CD8-positive, alpha-beta memory T cell (primary cell): Measurements from ENCODE around the gene CA10. TPM values are rescaled to one million over a fixed set of nuclear protein-coding genes. Genes with fewer than 3 reads are reported as not detected.

Source experiments
- CTCF ChIA-PET: fragments of 350-600 bp; sonication (Branson Sonifier 250); formaldehyde crosslinking; loops from one replicate; lab custom pipeline; 2021; ENCODE audit warnings: antibody characterized with exemption; lab: Charles Lee
- POLR2A ChIA-PET: fragments of 350-600 bp; sonication (Branson Sonifier 250); formaldehyde crosslinking; loops from one replicate; lab custom pipeline; 2021; ENCODE audit warnings: antibody characterized with exemption; lab: Charles Lee
- DNase-seq, 5 donors: peaks; one replicate each; pipeline versions ENCODE4 v3.0.0 to v3.0.0-alpha.2; 2020 to 2022; ENCODE audit warnings: mixed read lengths in 1 of 5
- H3K27ac ChIP-seq: one replicate; pipeline ENCODE4 v1.7.0; 2013; ENCODE audit warnings: low read depth, mild to moderate bottlenecking, low read length, moderate library complexity
- H3K27me3 ChIP-seq: 2 replicates; pipeline ENCODE4 v1.7.0; 2013; ENCODE audit warnings: low read length, mild to moderate bottlenecking; ENCODE audit not compliant: insufficient read depth, poor library complexity, severe bottlenecking
- H3K36me3 ChIP-seq: 2 replicates; pipeline ENCODE4 v1.7.0; 2013; ENCODE audit warnings: mild to moderate bottlenecking, low read length, moderate library complexity; ENCODE audit not compliant: insufficient read depth
- H3K4me1 ChIP-seq: 2 replicates; pipeline ENCODE4 v1.7.0; 2013; ENCODE audit warnings: mild to moderate bottlenecking, low read length, moderate library complexity; ENCODE audit not compliant: insufficient read depth
- H3K4me3 ChIP-seq: 2 replicates; pipeline ENCODE4 v1.7.0; 2013; ENCODE audit warnings: mild to moderate bottlenecking, low read length
- H3K9me3 ChIP-seq: 2 replicates; pipeline ENCODE4 v1.7.0; 2013; ENCODE audit warnings: mild to moderate bottlenecking, low read length
- H3K27ac Mint-ChIP-seq, 8 donors: one replicate each; pipeline ENCODE4 v1.8.0; 2020 to 2021; ENCODE audit warnings: mixed read lengths in 8 of 8, mild to moderate bottlenecking in 6 of 8, inconsistent platforms in 3 of 8, moderate library complexity in 3 of 8
- H3K27me3 Mint-ChIP-seq, 2 donors: one replicate each; pipeline ENCODE4 v1.8.0; 2020 to 2021; ENCODE audit warnings: mixed read lengths in 2 of 2, mild to moderate bottlenecking in 1 of 2, moderate library complexity in 1 of 2
- H3K36me3 Mint-ChIP-seq, 3 donors: one replicate each; pipeline ENCODE4 v1.8.0; 2020 to 2021; ENCODE audit warnings: mixed read lengths in 3 of 3, inconsistent platforms in 1 of 3, mild to moderate bottlenecking in 1 of 3
- H3K4me1 Mint-ChIP-seq, 3 donors: one replicate each; pipeline ENCODE4 v1.8.0; 2020 to 2021; ENCODE audit warnings: mixed read lengths in 3 of 3, inconsistent platforms in 1 of 3, mild to moderate bottlenecking in 1 of 3
- H3K4me3 Mint-ChIP-seq, 7 donors: one replicate each; pipeline ENCODE4 v1.8.0; 2020 to 2021; ENCODE audit warnings: mixed read lengths in 7 of 7, mild to moderate bottlenecking in 6 of 7, moderate library complexity in 4 of 7, inconsistent platforms in 2 of 7
- H3K9me3 Mint-ChIP-seq, 5 donors: one replicate each; pipeline ENCODE4 v1.8.0; 2020 to 2022; ENCODE audit warnings: mixed read lengths in 5 of 5, mild to moderate bottlenecking in 3 of 5, moderate library complexity in 2 of 5, inconsistent platforms in 1 of 5
- polyA plus RNA-seq: library from polyadenylated mRNA; unstranded; fragments of 300-500 nt; fragmentation: Illumina TruSeq; gene quantifications from one replicate; pipeline ENCODE4 v1.2.3, GENCODE V29; 2021
- total RNA-seq, 2 experiments: library from RNA; stranded (reverse); gene quantifications; one replicate each; pipeline ENCODE4 v1.2.3, GENCODE V29; 2021

CA10 gene
- total and polyA plus RNA-seq, 3 experiments from 2014 or later = 0.18 TPM; not detected in 2

DNA sequence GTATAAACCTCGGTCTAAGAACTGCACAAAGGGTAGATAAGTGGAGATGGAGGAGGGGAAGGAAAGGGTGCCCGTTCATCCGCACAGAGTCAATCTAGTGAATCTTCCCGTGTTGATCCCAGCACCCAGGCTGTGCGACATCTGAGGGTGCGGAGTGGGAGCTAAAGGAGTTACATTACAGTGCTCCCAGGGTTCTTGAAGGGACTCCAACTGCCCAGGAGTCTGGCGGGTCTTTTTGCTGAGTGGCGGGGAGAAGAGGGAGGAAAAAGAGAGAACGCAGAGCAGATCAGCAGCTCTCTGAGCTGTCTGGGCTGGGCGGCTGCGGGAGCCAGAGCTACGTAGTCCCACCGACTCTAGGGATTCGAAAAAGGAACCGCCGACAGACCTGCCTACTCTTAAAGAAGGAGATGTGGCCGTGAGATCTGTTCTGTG lies 1.6 kb upstream of the CA10 start:
- Histone ChIP-seq H3K4me1 (no peaks in the 10 kb centered on the region), H3K4me3 (no peak overlapping the region), H3K27me3 (peaks cover 6% of the 10 kb centered on the region), H3K27ac (no peak overlapping the region), H3K9me3 (no peaks in the 10 kb centered on the region), H3K36me3 (no peaks in the 10 kb centered on the region)
- CTCF ChIA-PET = no interaction called here
- Mint-ChIP-seq H3K4me3 (no peak overlapping the region), H3K27ac (peak overlapping the region in 1 of 8 donors; percentile 52), H3K9me3 (peaks cover 8 to 25% (median 18%) of the 10 kb centered on the region in 5 donors), H3K36me3 (no peaks in the 10 kb centered on the region), H3K27me3 (peaks cover 35 to 44% of the 10 kb centered on the region in 2 donors), H3K4me1 (peaks cover 3 to 5% (median 4%) of the 10 kb centered on the region in 3 donors)
- POLR2A ChIA-PET = no interaction called here
- no peak for DNase-seq

DNA sequence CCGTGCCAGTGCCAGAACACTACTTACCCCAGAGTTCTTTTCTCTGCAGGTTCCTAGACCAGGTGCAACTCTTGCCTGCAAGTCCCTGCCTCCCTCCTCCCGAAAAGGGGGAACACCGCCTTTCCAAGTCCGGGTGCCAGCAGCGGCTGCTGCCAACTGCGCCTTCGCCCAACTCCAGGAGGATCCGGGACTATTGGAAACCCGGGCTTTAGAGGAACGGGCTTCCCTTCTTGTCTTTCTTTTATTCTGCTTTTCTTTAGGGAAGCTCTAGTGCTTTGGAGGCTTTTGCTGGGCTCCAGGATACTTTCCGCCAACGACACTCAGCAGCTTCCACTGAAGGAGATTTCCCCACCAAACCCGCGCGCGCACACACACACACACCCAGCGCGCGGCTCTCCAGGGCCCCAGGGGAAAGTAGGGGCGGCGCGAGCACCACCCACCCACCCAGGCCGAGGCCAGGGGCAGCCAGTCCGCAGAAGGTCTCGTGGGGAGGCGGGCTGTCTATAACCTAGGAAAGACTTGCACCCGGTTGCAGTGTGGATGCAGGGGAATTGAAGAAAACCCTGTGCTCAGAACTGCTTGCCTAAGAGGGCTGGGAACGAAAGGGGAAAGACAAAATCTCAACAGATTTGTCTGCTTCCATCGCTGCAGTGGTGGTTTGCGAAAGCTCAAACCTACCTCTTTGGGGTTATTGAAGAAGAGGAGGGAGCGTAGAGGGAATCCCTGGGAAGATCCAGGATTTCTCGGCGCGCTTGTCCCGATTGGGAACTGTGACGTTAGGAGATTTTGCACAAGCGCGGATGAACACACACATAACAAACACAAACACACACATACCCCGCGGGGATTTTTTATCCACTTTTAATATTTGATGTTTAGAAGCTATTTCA lies 977 bp upstream of the CA10 start:
- H3K4me1 ChIP-seq = no peaks in the 10 kb centered on the region
- peaks cover 3 to 5% (median 4%) of the 10 kb centered on the region in 3 donors for H3K4me1 Mint-ChIP-seq
- H3K36me3 ChIP-seq = no peaks in the 10 kb centered on the region
- peaks cover 37 to 48% of the 10 kb centered on the region in 2 donors for H3K27me3 Mint-ChIP-seq
- H3K9me3 Mint-ChIP-seq = peaks cover 8 to 25% (median 18%) of the 10 kb centered on the region in 5 donors
- H3K27me3 ChIP-seq = peaks cover 6% of the 10 kb centered on the region
- no peak overlapping the region for H3K27ac ChIP-seq
- H3K27ac Mint-ChIP-seq = peak overlapping the region in 1 of 8 donors; percentile 52
- no peak overlapping the region for H3K4me3 ChIP-seq
- H3K4me3 Mint-ChIP-seq = no peak overlapping the region
- H3K9me3 ChIP-seq = no peaks in the 10 kb centered on the region
- DNase-seq = no peak
- H3K36me3 Mint-ChIP-seq = no peaks in the 10 kb centered on the region
- CTCF ChIA-PET = no interaction called here
- POLR2A ChIA-PET = no interaction called here

DNA sequence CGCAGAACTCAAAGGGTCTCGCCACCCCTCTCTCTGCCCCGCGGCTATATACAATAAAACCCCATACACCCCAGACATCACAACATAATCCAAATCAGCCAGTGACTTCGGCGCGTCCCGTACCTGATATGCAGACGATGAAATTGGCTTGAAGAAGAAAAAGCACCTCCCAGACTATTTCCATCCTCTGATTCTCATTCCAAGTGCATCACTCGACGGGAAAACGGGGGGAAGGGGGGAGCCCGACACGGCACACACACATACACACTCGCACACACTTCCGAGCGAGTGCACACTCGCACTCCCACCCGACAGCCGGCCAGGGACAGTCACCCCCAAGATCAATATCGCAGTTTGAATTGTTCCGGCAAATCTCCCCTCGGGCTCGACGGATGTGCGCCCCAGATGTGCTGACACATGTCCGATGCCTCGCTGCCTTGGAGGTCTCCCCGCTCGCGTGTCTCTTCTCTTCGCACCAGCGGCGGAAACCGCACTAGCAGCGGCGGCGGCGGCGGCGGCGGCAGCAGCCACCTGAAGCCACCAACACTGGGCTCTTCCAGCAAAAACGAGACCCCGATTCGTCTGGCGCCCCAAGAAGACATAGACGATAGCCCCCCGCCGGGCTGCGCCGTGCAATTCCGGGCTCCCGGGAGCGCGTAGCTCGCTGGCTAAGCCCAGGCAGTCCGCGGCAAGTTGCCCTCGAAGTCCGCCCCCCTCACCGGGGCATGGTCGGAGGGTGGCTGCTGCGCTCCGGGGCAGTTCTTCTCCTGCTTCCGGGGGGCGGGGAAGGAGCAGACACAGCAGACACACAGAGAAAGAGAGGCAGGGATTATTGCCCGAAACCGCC lies 688 bp downstream of the CA10 start:
- H3K4me1 Mint-ChIP-seq = peaks cover 3 to 5% (median 4%) of the 10 kb centered on the region in 3 donors
- no peak for DNase-seq
- H3K4me3 Mint-ChIP-seq = peak overlapping the region in 2 of 7 donors; percentile 25 to 49
- no peaks in the 10 kb centered on the region for H3K36me3 Mint-ChIP-seq
- POLR2A ChIA-PET = no interaction called here
- no peaks in the 10 kb centered on the region for H3K4me1 ChIP-seq
- no peak overlapping the region for H3K4me3 ChIP-seq
- CTCF ChIA-PET = no interaction called here
- no peak overlapping the region for H3K27ac ChIP-seq
- no peaks in the 10 kb centered on the region for H3K36me3 ChIP-seq
- H3K27me3 ChIP-seq = peaks cover 6% of the 10 kb centered on the region
- H3K9me3 ChIP-seq = no peaks in the 10 kb centered on the region
- H3K27ac Mint-ChIP-seq = peak overlapping the region in 1 of 8 donors; percentile 34
- H3K9me3 Mint-ChIP-seq = peaks cover 8 to 25% (median 18%) of the 10 kb centered on the region in 5 donors
- peaks cover 37 to 49% of the 10 kb centered on the region in 2 donors for H3K27me3 Mint-ChIP-seq

GRCh38 chr17:52156576-52157570 lies 1.6 kb downstream of the CA10 start:
- no peaks in the 10 kb centered on the region for H3K4me1 ChIP-seq
- H3K36me3 ChIP-seq = no peaks in the 10 kb centered on the region
- H3K9me3 Mint-ChIP-seq = peaks cover 8 to 25% (median 15%) of the 10 kb centered on the region in 5 donors
- peaks cover 3 to 5% (median 4%) of the 10 kb centered on the region in 3 donors for H3K4me1 Mint-ChIP-seq
- no peaks in the 10 kb centered on the region for H3K9me3 ChIP-seq
- ChIA-PET CTCF (no interaction called here), POLR2A (no interaction called here)
- H3K27ac ChIP-seq = no peak overlapping the region
- H3K4me3 Mint-ChIP-seq = no peak overlapping the region
- DNase-seq = no peak
- H3K27ac Mint-ChIP-seq = no peak overlapping the region
- peaks cover 6% of the 10 kb centered on the region for H3K27me3 ChIP-seq
- no peak overlapping the region for H3K4me3 ChIP-seq
- H3K36me3 Mint-ChIP-seq = no peaks in the 10 kb centered on the region
- peaks cover 37 to 45% of the 10 kb centered on the region in 2 donors for H3K27me3 Mint-ChIP-seq

DNA sequence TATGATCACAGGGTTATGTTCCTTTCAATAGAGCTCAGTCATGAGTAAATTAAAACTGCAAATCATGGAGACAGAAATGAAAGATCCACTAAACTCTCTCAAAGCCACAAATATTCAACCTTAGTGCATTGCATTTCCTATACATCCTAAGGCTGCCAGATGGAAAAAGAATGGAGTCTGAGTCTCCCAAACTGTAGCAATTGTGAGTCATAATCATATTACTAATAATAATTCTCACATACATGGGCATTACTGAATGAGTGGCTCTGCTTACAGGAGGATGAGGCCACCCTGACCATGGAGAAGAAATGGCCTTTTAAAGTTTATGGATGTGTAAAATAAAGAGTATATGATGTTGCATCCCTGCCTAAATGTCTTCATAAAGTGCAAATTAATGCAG lies 3.2 kb downstream of the CA10 start:
- Histone ChIP-seq H3K27me3 (peaks cover 6% of the 10 kb centered on the region), H3K36me3 (no peaks in the 10 kb centered on the region), H3K9me3 (no peaks in the 10 kb centered on the region), H3K4me1 (no peaks in the 10 kb centered on the region), H3K4me3 (no peak overlapping the region), H3K27ac (no peak overlapping the region)
- Mint-ChIP-seq H3K4me1 (peaks cover 3 to 5% (median 4%) of the 10 kb centered on the region in 3 donors), H3K4me3 (no peak overlapping the region), H3K27me3 (peaks cover 31 to 37% of the 10 kb centered on the region in 2 donors), H3K27ac (no peak overlapping the region), H3K9me3 (peaks cover 6 to 16% (median 13%) of the 10 kb centered on the region in 5 donors), H3K36me3 (no peaks in the 10 kb centered on the region)
- POLR2A ChIA-PET = no interaction called here
- CTCF ChIA-PET = no interaction called here
- no peak for DNase-seq

DNA sequence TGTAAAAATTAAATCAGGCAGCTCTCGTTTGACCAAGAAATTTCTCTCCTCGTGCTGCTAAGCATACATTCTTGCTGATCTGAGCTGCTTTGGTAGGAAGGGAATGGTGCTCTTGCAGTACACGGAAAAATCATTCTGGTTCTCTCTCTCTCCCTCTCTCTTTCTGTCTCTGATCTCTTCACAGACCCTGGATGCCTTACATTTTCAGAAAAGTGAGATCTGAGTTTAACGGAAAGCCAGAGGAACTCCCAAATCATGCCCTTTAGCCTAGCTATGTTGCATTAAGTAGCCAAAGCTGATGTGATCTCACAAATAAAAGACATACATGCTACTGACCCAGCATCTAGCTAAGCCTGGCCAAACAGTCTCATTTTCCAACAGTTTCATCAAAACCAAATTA lies 4.0 kb downstream of the CA10 start:
- DNase-seq = no peak
- Mint-ChIP-seq H3K27ac (no peak overlapping the region), H3K4me1 (peaks cover 3 to 5% (median 4%) of the 10 kb centered on the region in 3 donors), H3K9me3 (peaks cover 0 to 10% (median 7%) of the 10 kb centered on the region in 5 donors), H3K4me3 (no peak overlapping the region), H3K27me3 (peaks cover 24 to 28% of the 10 kb centered on the region in 2 donors), H3K36me3 (no peaks in the 10 kb centered on the region)
- no peaks in the 10 kb centered on the region for H3K9me3 ChIP-seq
- CTCF ChIA-PET = no interaction called here
- H3K36me3 ChIP-seq = no peaks in the 10 kb centered on the region
- POLR2A ChIA-PET = no interaction called here
- H3K4me3 ChIP-seq = no peak overlapping the region
- no peaks in the 10 kb centered on the region for H3K4me1 ChIP-seq
- no peak overlapping the region for H3K27ac ChIP-seq
- H3K27me3 ChIP-seq = peaks cover 6% of the 10 kb centered on the region

GRCh38 chr17:52150935-52151334 lies 7.6 kb downstream of the CA10 start:
- ChIA-PET POLR2A (no interaction called here), CTCF (no interaction called here)
- Histone ChIP-seq H3K36me3 (no peaks in the 10 kb centered on the region), H3K9me3 (no peaks in the 10 kb centered on the region), H3K4me3 (no peak overlapping the region), H3K4me1 (no peaks in the 10 kb centered on the region), H3K27me3 (no peaks in the 10 kb centered on the region), H3K27ac (no peak overlapping the region)
- H3K27ac Mint-ChIP-seq = no peak overlapping the region
- peaks cover 0 to 13% (median 2%) of the 10 kb centered on the region in 3 donors for H3K4me1 Mint-ChIP-seq
- H3K4me3 Mint-ChIP-seq = no peak overlapping the region
- H3K27me3 Mint-ChIP-seq = peaks cover 2 to 9% of the 10 kb centered on the region in 2 donors
- no peaks in the 10 kb centered on the region for H3K36me3 Mint-ChIP-seq
- no peak for DNase-seq
- H3K9me3 Mint-ChIP-seq = no peaks in the 10 kb centered on the region
